Hepatocyte (in vitro differentiated cells): ENCODE measurements around the gene STK32A. TPM values are rescaled to one million over a fixed set of nuclear protein-coding genes. Genes with fewer than 3 reads are reported as not detected.

Source experiments
- DNase-seq: peaks from one replicate; pipeline ENCODE4 v3.0.0-alpha.2; 2016; ENCODE audit warnings: low spot score
- H2AFZ ChIP-seq: fragments of 200-600 bp; sonication (generic); 2 replicates; pipeline ENCODE4 v1.6.0; 2016; ENCODE audit warnings: antibody characterized with exemption, mild to moderate bottlenecking
- H3K27ac ChIP-seq: fragments of 200-600 bp; sonication (generic); 2 replicates; pipeline ENCODE4 v1.5.1; 2016; ENCODE audit warnings: mild to moderate bottlenecking
- H3K27me3 ChIP-seq: fragments of 200-600 bp; sonication (generic); 2 replicates; pipeline ENCODE4 v1.6.1; 2016
- H3K36me3 ChIP-seq: fragments of 200-600 bp; sonication (generic); replicated peaks from 2 replicates; pipeline ENCODE4 v1.5.1; 2016; ENCODE audit warnings: low read depth; ENCODE audit not compliant: insufficient read depth
- H3K4me1 ChIP-seq: fragments of 200-600 bp; sonication (generic); 2 replicates; pipeline ENCODE4 v1.5.1; 2016; ENCODE audit warnings: mild to moderate bottlenecking, moderate library complexity; ENCODE audit not compliant: insufficient read depth
- H3K4me2 ChIP-seq: fragments of 200-600 bp; sonication (generic); 2 replicates; pipeline ENCODE4 v1.6.0; 2016
- H3K4me3 ChIP-seq: fragments of 200-600 bp; sonication (generic); 2 replicates; pipeline ENCODE4 v1.5.1; 2016; ENCODE audit warnings: mild to moderate bottlenecking
- H3K79me2 ChIP-seq: fragments of 200-600 bp; sonication (generic); 2 replicates; pipeline ENCODE4 v1.6.0; 2017; ENCODE audit warnings: mild to moderate bottlenecking
- H3K9me2 ChIP-seq: fragments of 200-600 bp; sonication (generic); replicated peaks from 2 replicates; pipeline ENCODE4 v1.6.0; 2017; ENCODE audit warnings: mild to moderate bottlenecking; ENCODE audit not compliant: insufficient read depth
- H3K9me3 ChIP-seq: fragments of 200-600 bp; sonication (generic); 2 replicates; pipeline ENCODE4 v1.5.1; 2016; ENCODE audit warnings: low read depth, mild to moderate bottlenecking
- H4K20me1 ChIP-seq: fragments of 200-600 bp; sonication (generic); 2 replicates; pipeline ENCODE4 v1.6.0; 2016; ENCODE audit warnings: mild to moderate bottlenecking; ENCODE audit not compliant: insufficient read depth, poor library complexity, severe bottlenecking
- EZH2 ChIP-seq: fragments of 200-600 bp; sonication (generic); IDR thresholded peaks from 2 replicates; pipeline ENCODE4 v1.6.1; 2016; ENCODE audit warnings: antibody characterized with exemption, mild to moderate bottlenecking, borderline replicate concordance
- EZH2phosphoT487 ChIP-seq: fragments of 200-600 bp; sonication (generic); IDR thresholded peaks from one replicate; pipeline ENCODE4 v1.6.1; 2018; ENCODE audit warnings: antibody characterized with exemption, mild to moderate bottlenecking, low read depth, moderate library complexity; ENCODE audit not compliant: unreplicated experiment, severe bottlenecking
- WGBS: methylation state at CpG from one replicate; pipeline ENCODE4 v1.1.6; 2016; ENCODE audit warnings: low lambda C conversion rate; ENCODE audit errors: missing lambda C conversion rate; 5-methylcytosine and 5-hydroxymethylcytosine counted together
- polyA plus RNA-seq: library from polyadenylated mRNA; unstranded; fragments of >200 nt; fragmentation: Nextera tagmentation; extraction: Ambion mirVana; gene quantifications from 2 replicates; pipeline ENCODE4 v1.2.1, GENCODE V29; 2016
- total RNA-seq: library from RNA; depleted of rRNA; stranded (reverse); fragments of >200 nt; gene quantifications from 2 replicates; pipeline ENCODE4 v1.2.3, GENCODE V29; 2014
- TF ChIP-seq, protein P1 (sequence below): fragments of 200-600 bp; sonication (generic); IDR thresholded peaks from 2 replicates; pipeline ENCODE4 v1.5.1; 2016; ENCODE audit warnings: antibody characterized with exemption, mild to moderate bottlenecking; ENCODE audit not compliant: poor library complexity

STK32A gene
- total and polyA plus RNA-seq, 2 experiments from 2014 or later: 2.3 to 2.6 TPM

DNA sequence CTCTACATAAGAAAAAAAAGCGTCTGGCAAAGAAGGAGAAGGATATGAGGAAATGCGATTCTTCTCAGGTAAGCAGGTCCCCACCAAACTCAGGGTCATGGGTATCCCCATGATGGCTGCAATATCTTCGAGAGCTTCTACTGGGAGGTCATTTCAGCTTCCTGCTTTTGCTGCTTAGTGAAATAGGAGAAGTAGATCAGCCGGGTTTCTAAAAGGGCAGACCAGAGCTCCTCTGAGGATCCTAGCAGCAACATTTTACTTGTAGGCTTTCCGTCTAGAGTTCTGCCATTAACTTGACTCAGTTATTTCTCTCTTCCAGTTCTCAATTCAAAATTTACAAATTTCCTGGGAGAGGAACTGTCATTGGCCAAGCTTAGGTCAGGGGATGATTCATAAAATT is 140.3 kb downstream of the STK32A start:
- Histone ChIP-seq H3K4me1 (no peaks in the 10 kb centered on the region), H3K9me3 (no peaks in the 10 kb centered on the region), H3K36me3 (no peaks in the 10 kb centered on the region), H4K20me1 (no peaks in the 10 kb centered on the region), H3K4me3 (no peak overlapping the region), H3K27ac (no peak overlapping the region), H3K79me2 (no peaks in the 10 kb centered on the region), H3K4me2 (no peak overlapping the region), H3K27me3 (no peaks in the 10 kb centered on the region), H3K9me2 (no peaks in the 10 kb centered on the region), H2AFZ (no peak overlapping the region)
- 89% methylated on average over 5 of the region's 5 CpGs for WGBS
- TF ChIP-seq EZH2 (no peak), EZH2phosphoT487 (no peak)
- TF ChIP-seq, protein P1, sequence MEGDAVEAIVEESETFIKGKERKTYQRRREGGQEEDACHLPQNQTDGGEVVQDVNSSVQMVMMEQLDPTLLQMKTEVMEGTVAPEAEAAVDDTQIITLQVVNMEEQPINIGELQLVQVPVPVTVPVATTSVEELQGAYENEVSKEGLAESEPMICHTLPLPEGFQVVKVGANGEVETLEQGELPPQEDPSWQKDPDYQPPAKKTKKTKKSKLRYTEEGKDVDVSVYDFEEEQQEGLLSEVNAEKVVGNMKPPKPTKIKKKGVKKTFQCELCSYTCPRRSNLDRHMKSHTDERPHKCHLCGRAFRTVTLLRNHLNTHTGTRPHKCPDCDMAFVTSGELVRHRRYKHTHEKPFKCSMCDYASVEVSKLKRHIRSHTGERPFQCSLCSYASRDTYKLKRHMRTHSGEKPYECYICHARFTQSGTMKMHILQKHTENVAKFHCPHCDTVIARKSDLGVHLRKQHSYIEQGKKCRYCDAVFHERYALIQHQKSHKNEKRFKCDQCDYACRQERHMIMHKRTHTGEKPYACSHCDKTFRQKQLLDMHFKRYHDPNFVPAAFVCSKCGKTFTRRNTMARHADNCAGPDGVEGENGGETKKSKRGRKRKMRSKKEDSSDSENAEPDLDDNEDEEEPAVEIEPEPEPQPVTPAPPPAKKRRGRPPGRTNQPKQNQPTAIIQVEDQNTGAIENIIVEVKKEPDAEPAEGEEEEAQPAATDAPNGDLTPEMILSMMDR: no peak
- DNase-seq: no peak

DNA sequence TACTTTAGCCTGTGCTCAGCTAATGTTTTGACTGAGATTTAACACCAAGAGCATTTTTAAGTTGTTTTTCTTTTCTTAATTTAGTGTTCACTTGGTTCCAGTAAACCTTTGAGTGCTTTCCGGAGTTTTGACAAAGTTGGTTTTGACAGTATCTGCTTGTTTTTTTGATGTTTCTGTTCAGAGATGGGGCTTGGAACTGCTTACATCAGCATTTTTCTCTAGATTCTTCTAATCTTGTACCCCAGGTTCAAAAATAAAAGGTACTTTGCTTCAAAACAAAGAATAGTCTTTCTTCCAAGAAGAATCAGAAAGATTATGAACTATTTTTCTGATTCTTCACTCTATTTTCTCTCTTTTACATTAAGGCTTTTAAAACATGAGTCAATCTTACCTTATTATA is 142.9 kb downstream of the STK32A start:
- no peaks in the 10 kb centered on the region for H3K36me3 ChIP-seq
- H3K9me2 ChIP-seq: no peaks in the 10 kb centered on the region
- no peak overlapping the region for H3K4me2 ChIP-seq
- no peaks in the 10 kb centered on the region for H3K4me1 ChIP-seq
- no peak overlapping the region for H3K4me3 ChIP-seq
- no peaks in the 10 kb centered on the region for H3K27me3 ChIP-seq
- no peaks in the 10 kb centered on the region for H3K79me2 ChIP-seq
- TF ChIP-seq, protein P1: no peak
- TF ChIP-seq EZH2phosphoT487: no peak
- TF ChIP-seq EZH2: no peak
- DNase-seq: no peak
- H3K9me3 ChIP-seq: no peaks in the 10 kb centered on the region
- H4K20me1 ChIP-seq: no peaks in the 10 kb centered on the region
- H3K27ac ChIP-seq: no peak overlapping the region
- WGBS: 84% methylated on average over 1 of the region's 1 CpG
- no peak overlapping the region for H2AFZ ChIP-seq

DNA sequence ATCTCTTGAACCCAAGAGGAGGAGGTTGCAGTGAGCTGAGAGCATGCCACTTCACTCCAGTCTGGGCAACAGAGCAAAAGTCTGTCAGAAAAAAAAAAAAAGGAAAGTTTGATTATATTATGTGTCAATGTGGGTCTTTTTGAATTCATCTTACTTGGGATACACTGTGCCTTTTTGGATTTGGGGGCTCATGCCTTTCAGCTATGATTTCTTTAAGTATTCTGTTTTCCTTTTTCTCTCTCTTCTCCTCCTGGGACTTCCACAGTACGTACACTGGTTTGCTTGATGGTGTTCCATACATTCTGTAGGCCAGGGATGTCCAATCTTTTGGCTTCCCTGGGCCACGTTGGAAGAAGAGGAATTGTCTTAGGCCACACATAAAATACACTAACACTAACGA is 146.7 kb downstream of the STK32A start:
- Histone ChIP-seq H2AFZ (no peak overlapping the region), H3K4me2 (no peak overlapping the region), H3K9me2 (no peaks in the 10 kb centered on the region), H3K9me3 (no peaks in the 10 kb centered on the region), H3K27ac (no peak overlapping the region), H3K4me3 (no peak overlapping the region), H3K36me3 (no peaks in the 10 kb centered on the region), H3K4me1 (peaks cover 4% of the 10 kb centered on the region), H4K20me1 (no peaks in the 10 kb centered on the region), H3K79me2 (no peaks in the 10 kb centered on the region), H3K27me3 (no peaks in the 10 kb centered on the region)
- DNase-seq: no peak
- 94% methylated on average over 3 of the region's 3 CpGs for WGBS
- TF ChIP-seq EZH2: no peak
- TF ChIP-seq EZH2phosphoT487: no peak
- TF ChIP-seq, protein P1: no peak

DNA sequence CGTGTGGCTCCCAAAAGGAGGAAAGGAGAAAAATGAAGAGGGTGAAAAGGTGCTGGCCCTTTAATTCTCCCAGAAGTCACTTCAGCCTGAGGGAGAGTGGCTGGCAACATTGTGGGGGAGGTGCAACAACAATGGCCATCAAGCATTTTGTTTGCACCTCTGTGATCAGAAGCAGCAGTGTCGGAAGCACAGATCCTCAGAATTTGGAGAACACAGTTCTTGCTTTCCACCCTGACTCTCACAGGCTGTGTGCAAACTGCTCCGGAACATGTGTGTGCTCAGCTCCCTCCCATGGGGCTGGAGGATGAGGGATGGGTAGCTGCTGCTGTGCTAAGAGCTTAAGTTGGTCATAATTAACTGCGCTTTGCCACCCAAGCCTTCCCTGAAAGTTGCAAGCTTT is 147.9 kb downstream of the STK32A start:
- 33% methylated on average over 4 of the region's 4 CpGs for WGBS
- no peaks in the 10 kb centered on the region for H3K27me3 ChIP-seq
- H3K4me2 ChIP-seq: peak overlapping the region; percentile 73
- peak overlapping the region; percentile 3 for H3K4me3 ChIP-seq
- peak overlapping the region; percentile 73 for H2AFZ ChIP-seq
- no peaks in the 10 kb centered on the region for H3K9me2 ChIP-seq
- peak; percentile 22 for DNase-seq
- H3K79me2 ChIP-seq: no peaks in the 10 kb centered on the region
- H3K9me3 ChIP-seq: no peaks in the 10 kb centered on the region
- H3K27ac ChIP-seq: peak overlapping the region; percentile 70
- no peaks in the 10 kb centered on the region for H3K36me3 ChIP-seq
- TF ChIP-seq, protein P1: no peak
- TF ChIP-seq EZH2phosphoT487 (no peak), EZH2 (no peak)
- H4K20me1 ChIP-seq: no peaks in the 10 kb centered on the region
- H3K4me1 ChIP-seq: peaks cover 4% of the 10 kb centered on the region
